Measurements from ENCODE around the gene FBLN2.

Gene FBLN2

GRCh38 chr3:13648060-13649001 is 99.4 kb downstream of the FBLN2 start:
- peak; percentile 58 for DNase-seq (ENCODE audit: low read depth, low spot score)

- peak; percentile 49 for DNase-seq (ENCODE audit: low read depth, low spot score)
These were observed 101.5 kb downstream of the FBLN2 start for GRCh38 chr3:13650210-13651056.

DNA sequence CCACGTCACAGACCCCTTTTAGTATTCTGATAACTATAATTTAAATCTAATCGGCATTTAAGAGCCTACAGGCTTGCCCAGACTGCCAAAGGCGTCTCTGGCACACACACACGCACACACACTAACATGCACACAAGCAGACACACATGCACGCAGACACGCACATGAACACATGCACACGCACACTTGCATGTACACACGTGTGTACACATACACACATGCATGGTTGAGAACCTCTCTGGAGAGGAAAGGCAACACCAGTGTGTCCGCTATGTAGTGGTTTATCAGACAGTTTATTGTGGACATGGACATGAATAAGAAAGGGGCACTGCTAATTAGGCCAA is 102.1 kb downstream of the FBLN2 start:
- DNase-seq (ENCODE audit: low read depth, low spot score), result no peak

DNA sequence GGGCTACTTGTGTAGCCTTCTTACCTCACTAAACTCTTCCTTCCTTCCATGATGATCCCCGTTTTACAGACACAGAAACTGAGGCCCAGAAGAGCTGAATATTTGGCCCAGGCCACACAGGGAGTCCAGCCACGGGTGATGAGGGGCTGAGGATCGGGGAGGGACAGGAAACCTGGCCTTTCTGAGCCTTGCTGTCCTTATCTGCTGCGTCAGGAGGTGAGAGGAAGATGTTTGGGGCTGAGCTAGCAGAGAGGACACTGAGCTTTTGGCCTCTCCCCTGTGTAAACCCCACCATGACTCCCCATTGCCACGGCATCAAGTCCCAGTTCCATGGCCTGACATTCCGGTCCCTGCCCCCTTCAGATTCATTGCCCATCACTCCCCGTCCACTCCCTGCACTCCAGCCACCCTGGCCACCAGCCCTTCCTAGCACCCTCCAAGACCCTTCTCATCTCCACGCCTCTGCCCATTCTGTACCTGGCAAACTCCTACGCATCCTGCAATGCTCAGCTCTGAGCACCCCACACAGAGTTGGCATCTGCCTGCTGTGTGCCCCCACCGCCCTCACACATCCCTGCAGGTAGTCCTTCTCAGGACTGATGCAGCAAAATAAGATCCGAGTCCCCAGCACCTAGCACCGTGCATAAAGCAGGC is 103.0 kb downstream of the FBLN2 start:
- no peak for DNase-seq (ENCODE audit: low read depth, low spot score)

- DNase-seq (ENCODE audit: low read depth, low spot score), result no peak
These were observed 103.8 kb downstream of the FBLN2 start for GRCh38 chr3:13652728-13653127.

DNA sequence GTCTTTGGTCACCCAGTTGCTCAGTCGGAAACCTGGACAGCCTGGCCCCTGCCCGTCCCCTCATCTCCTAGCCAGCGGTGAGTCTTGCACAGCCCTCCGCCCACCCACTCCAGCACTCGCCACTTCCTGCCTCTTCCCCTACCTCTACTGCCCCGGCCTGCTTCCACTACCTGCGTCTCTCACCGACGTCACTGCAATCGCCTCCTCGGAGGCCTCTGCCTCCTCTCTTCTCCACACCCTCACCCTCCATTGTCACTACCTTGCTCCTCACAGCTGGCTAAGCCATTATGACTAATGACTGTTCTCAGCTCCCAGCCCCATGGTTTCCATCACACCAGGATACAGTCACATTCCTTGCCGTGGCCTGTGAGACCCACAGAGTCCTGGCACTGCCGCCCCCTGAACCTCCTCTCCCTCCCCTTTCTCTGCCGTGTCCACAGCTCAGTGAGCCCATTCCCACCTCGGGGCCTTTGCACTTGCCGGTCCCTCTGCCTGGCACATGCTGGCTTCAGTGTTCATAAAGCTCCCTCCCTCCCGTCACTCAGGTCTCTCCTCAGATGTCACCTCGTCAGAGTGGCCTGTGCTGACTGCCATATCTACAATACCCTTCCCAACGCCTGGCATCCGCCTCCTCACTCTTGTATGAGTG is 104.8 kb downstream of the FBLN2 start:
- DNase-seq (ENCODE audit: low read depth, low spot score), result no peak

DNA sequence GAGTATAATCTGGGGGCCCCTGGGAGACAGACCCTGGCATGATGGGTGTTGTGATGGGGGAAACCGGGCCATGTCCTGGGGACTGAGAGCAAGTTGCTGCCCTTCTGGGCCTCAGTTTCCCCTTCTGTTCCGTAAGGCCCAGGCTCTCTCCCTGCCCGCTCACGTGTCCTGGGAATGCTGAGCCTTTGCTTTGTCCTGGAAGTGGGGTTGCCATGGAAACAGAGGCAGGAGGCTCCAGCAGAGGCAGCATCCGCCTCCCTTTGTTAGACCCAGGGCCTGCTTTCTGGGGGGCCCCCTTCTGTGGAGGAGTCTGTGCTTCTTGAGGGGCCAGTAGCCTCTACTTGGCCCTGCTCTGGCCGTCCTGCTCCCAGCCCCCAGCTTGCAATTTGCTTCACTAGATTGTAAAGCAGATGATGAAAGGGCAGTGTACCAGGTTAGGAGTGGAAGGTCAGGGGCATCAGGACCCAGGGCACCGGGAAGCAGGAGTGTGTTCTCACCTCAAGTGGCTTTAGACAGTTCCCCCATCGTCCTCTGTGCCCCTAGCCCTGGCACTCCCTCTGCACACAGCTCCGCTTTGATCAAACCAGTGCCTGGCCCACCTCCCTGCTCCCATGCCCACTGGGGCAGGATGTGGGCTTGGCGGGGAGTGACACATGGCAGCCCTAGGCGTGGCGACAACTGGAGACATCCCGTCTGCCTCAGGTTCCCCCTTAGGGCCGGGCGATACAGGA is 105.6 kb downstream of the FBLN2 start:
- DNase-seq (ENCODE audit: low read depth, low spot score), result no peak

DNA sequence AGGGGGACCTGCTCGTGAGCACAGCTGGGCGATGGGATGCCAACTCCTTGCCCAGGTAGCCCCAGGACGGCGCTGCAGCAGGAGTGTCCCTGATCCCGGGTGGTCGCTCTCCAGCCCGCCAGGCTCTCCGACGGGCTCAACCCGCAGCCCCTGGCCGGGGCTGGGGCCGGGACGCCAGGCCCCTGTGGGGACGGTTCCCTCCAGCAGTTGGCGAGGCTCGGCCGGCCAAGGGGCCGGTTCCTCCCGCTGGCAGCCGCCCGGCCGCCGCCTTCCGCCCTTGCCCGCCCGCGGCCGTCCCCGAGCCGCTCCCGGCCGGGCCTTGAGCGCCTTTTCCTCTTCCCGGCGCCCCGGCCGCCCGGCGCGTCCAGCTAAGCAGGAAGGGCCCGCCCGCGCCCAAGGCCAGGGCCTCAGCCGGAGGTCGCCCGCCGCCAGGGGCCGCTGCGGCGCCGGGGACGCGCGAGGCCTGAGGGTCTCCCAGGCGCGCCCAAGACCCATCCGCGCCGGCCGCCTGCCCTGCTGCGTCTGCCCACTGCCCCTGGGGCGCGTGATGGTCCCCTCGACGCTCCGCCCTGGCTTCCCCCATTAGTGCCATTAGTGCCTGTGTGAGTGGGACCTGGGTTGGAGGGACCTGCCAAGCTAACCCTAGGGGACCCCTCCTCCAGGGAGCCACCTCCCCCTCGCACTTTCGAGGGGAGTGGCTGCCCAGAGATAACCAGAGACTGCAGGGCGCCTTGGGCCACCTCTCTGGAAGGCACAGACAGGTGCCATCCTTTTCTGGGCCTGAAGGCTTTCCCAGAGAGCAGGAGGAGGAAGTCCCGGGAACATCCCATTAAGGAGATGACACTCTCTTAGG is 106.4 kb downstream of the FBLN2 start:
- no peak for DNase-seq (ENCODE audit: low read depth, low spot score)

GRCh38 chr3:13656584-13657301 is 107.8 kb downstream of the FBLN2 start:
- no peak for DNase-seq (ENCODE audit: low read depth, low spot score)

DNA sequence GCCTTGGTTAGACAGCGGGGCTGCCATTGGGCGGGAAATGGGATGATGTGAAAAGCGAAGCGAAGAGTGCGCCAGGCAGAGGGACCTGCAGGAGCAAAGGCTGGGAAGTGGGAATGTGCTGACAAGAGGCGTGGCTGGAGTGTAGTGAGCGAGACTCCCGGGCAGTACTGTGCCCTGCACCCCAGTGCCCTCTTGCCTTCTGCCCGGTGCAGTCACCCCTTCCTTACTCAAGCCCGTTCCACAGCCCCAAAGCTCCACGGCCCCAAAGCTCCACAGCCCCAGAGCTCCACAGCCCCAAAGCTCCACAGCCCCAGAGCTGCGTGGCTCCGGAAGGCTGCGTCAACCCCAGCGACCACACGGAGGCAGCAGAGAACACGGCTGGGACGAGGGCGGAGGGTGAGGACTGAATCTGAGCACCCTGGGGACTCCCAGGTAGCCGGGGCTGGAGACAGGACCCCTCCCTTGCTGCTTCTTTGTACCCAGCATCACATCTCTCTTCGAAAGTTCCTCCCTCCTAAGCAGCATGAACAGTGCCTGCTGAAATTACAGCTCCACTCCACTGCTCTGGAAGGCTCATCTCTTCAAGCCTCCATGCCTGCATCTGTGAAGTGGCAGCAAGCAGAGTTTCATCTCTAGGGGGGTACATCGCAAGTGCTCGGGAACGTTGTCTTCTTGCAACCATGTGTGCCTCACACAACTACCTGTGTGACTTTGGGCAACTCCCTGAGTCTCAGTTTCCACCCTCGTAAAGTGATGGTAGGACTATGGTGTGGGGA is 108.9 kb downstream of the FBLN2 start:
- peak; percentile 34 for DNase-seq (ENCODE audit: low read depth, low spot score)

- no peak for DNase-seq (ENCODE audit: low read depth, low spot score)
These were observed 109.8 kb downstream of the FBLN2 start for GRCh38 chr3:13658681-13659080.

GRCh38 chr3:13659221-13659969 is 110.5 kb downstream of the FBLN2 start:
- DNase-seq (ENCODE audit: low read depth, low spot score), result no peak

- no peak for DNase-seq (ENCODE audit: low read depth, low spot score)
These were observed 111.3 kb downstream of the FBLN2 start for GRCh38 chr3:13660042-13660874.

DNA sequence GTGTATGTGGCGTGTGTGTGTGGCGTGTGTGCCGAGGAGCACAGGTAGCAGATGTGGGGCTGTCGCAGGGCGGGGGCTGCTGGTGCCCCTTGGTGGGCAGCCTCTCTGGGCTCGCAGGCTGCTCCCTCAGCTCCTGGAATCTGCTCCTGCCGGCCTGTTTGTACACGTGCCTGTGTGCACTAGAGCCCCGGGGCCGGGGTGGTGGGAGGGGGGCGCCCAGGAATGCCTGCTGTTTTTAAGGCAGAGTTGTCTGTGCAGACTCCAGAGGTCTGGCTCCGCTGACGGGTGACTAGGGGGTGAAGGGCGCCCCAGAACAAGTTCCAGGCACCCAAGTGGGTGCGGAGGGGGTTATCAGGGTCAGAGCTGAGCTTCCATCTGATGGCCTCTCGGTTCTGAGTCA is 112.2 kb downstream of the FBLN2 start:
- DNase-seq (ENCODE audit: low read depth, low spot score), result no peak

DNA sequence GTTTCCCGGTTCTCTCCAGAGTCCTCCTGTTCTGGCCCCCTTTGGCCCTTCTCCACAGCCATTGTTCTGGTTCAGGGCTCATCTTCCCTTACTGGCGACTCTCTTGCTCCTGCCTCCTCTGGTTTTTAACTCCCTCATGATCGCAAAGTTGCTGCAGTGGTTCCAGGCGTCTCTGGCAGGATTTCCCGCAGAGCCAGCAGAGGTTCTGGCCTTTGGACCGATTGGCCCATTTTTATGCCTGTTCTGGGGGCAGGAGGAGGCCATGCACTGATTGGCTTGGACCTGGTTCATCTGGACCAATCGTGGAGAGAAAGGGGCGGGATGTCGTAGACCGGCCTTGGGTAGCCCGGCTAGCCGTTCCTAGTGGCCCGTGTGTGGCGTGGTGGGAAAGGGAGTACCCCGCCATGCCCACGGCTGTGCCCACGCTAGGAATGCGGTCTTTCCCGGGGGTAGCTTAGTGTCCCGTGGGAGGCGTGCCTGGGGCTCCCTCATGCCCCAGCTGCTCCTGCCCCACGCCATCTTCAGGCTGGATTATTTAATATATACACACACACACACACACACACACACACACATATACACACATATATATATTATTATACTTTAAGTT is 113.4 kb downstream of the FBLN2 start:
- no peak for DNase-seq (ENCODE audit: low read depth, low spot score)

- no peak for DNase-seq (ENCODE audit: low read depth, low spot score)
These were observed 115.0 kb downstream of the FBLN2 start for GRCh38 chr3:13663781-13664535.
